GM23338 (cell line): Measurements from ENCODE around the gene TSC22D3. TPM values are rescaled to one million over a fixed set of nuclear protein-coding genes. Genes with fewer than 3 reads are reported as not detected.

Experiments
- ATAC-seq: fragments of 200-7000 bp; cut with Tn5 transposase; 3 replicates; pipeline ENCODE4 v1.9.1; 2020
- DNase-seq: peaks from one replicate; pipeline ENCODE4 v3.0.0-alpha.2; 2015; ENCODE audit warnings: low spot score
- H2AFZ ChIP-seq: fragments of 200-600 bp; sonication (generic); 2 replicates; pipeline ENCODE4 v1.8.0; 2016; ENCODE audit warnings: antibody characterized with exemption, mild to moderate bottlenecking, moderate library complexity
- H3F3A ChIP-seq: fragments of 200-600 bp; sonication (generic); replicated peaks from 2 replicates; pipeline ENCODE4 v1.8.0; 2017; ENCODE audit warnings: antibody characterized with exemption, mixed run types, low read depth
- H3K27ac ChIP-seq: fragments of 200-600 bp; sonication (generic); 2 replicates; pipeline ENCODE4 v1.6.1; 2016; ENCODE audit warnings: low read depth
- H3K27me3 ChIP-seq: fragments of 200-600 bp; sonication (generic); 2 replicates; pipeline ENCODE4 v1.8.0; 2016; ENCODE audit warnings: mild to moderate bottlenecking, mixed run types, moderate library complexity; ENCODE audit not compliant: insufficient read depth
- H3K36me3 ChIP-seq: fragments of 200-600 bp; sonication (generic); 2 replicates; pipeline ENCODE4 v1.8.0; 2016; ENCODE audit warnings: mild to moderate bottlenecking; ENCODE audit not compliant: insufficient read depth
- H3K4me1 ChIP-seq: fragments of 200-600 bp; sonication (generic); 2 replicates; pipeline ENCODE4 v1.8.0; 2016; ENCODE audit warnings: mild to moderate bottlenecking, moderate library complexity; ENCODE audit not compliant: insufficient read depth
- H3K4me2 ChIP-seq: fragments of 200-600 bp; sonication (generic); 2 replicates; pipeline ENCODE4 v1.7.1; 2017; ENCODE audit warnings: mixed run types
- H3K4me3 ChIP-seq: fragments of 200-600 bp; sonication (generic); 2 replicates; pipeline ENCODE4 v1.6.1; 2016; ENCODE audit warnings: mixed run types
- H3K79me2 ChIP-seq: fragments of 200-600 bp; sonication (generic); replicated peaks from 2 replicates; pipeline ENCODE4 v1.8.0; 2017; ENCODE audit warnings: mild to moderate bottlenecking; ENCODE audit not compliant: insufficient read depth
- H3K9me2 ChIP-seq: fragments of 200-600 bp; sonication (generic); 2 replicates; pipeline ENCODE4 v1.8.0; 2017; ENCODE audit not compliant: insufficient read depth
- H4K20me1 ChIP-seq: fragments of 200-600 bp; sonication (generic); replicated peaks from 2 replicates; pipeline ENCODE4 v1.8.0; 2017; ENCODE audit warnings: mild to moderate bottlenecking; ENCODE audit not compliant: insufficient read depth
- H3K27ac Mint-ChIP-seq: 2 replicates; pipeline ENCODE4 v1.8.0; 2020; ENCODE audit warnings: inconsistent platforms, mild to moderate bottlenecking, moderate library complexity, mixed read lengths
- H3K27me3 Mint-ChIP-seq: 3 replicates; pipeline ENCODE4 v1.8.0; 2022; ENCODE audit warnings: low read depth, mild to moderate bottlenecking, moderate library complexity, mixed read lengths, inconsistent platforms; ENCODE audit not compliant: insufficient read depth, poor library complexity
- H3K36me3 Mint-ChIP-seq: 3 replicates; pipeline ENCODE4 v1.8.0; 2021; ENCODE audit warnings: low read depth, mild to moderate bottlenecking, inconsistent platforms, moderate library complexity, mixed read lengths
- H3K4me1 Mint-ChIP-seq: 3 replicates; pipeline ENCODE4 v1.8.0; 2020; ENCODE audit warnings: mild to moderate bottlenecking, inconsistent platforms, mixed read lengths
- H3K4me3 Mint-ChIP-seq: 3 replicates; pipeline ENCODE4 v1.8.0; 2021; ENCODE audit warnings: moderate library complexity, mild to moderate bottlenecking, inconsistent platforms, mixed read lengths
- H3K9me3 Mint-ChIP-seq: 3 replicates; pipeline ENCODE4 v1.8.0; 2020; ENCODE audit warnings: moderate library complexity, mild to moderate bottlenecking, inconsistent platforms, mixed read lengths
- CREB1 ChIP-seq: fragments of 250-450 bp; sonication (Bioruptor Pico); IDR thresholded peaks from 2 replicates; pipeline ENCODE4 v1.5.0; 2020; ENCODE audit warnings: low read depth, mild to moderate bottlenecking, moderate library complexity
- CTCF ChIP-seq, 2 experiments: fragments of 200-600 bp in 1 of 2; sonication (generic) in 1 of 2; conservative IDR thresholded peaks; 2 replicates each; pipeline versions ENCODE4 v1.5.1 to v1.6.1; 2016 to 2017; ENCODE audit warnings: antibody characterized with exemption in 2 of 2, low read depth in 2 of 2, mild to moderate bottlenecking in 2 of 2, moderate library complexity in 1 of 2
- ETS1 ChIP-seq: IDR thresholded peaks from 2 replicates; pipeline ENCODE4 v1.6.1; 2016; ENCODE audit warnings: antibody characterized with exemption
- EZH2 ChIP-seq: fragments of 200-600 bp; sonication (generic); IDR thresholded peaks from one replicate; pipeline ENCODE4 v1.8.0; 2017; ENCODE audit warnings: antibody characterized with exemption, mild to moderate bottlenecking, low read depth; ENCODE audit not compliant: unreplicated experiment
- EZH2phosphoT487 ChIP-seq: fragments of 200-600 bp; sonication (generic); IDR thresholded peaks from one replicate; pipeline ENCODE4 v1.8.1; 2018; ENCODE audit warnings: antibody characterized with exemption; ENCODE audit not compliant: unreplicated experiment
- JUNB ChIP-seq: IDR thresholded peaks from one replicate; pipeline ENCODE4 v1.6.1; 2016; ENCODE audit warnings: antibody characterized with exemption; ENCODE audit not compliant: unreplicated experiment
- NANOG ChIP-seq: IDR thresholded peaks from 2 replicates; pipeline ENCODE4 v1.6.1; 2016; ENCODE audit warnings: antibody characterized with exemption, borderline replicate concordance
- POLR2AphosphoS5 ChIP-seq: IDR thresholded peaks from 2 replicates; pipeline ENCODE4 v1.6.1; 2016; ENCODE audit warnings: antibody characterized with exemption, low read depth
- REST ChIP-seq: IDR thresholded peaks from one replicate; pipeline ENCODE4 v1.6.1; 2018; ENCODE audit warnings: antibody characterized with exemption; ENCODE audit not compliant: unreplicated experiment
- STAT1 ChIP-seq: IDR thresholded peaks from one replicate; pipeline ENCODE4 v1.6.1; 2016; ENCODE audit warnings: antibody characterized with exemption; ENCODE audit not compliant: unreplicated experiment
- ZNF114 ChIP-seq: fragments of 250-450 bp; sonication (Bioruptor Pico); IDR thresholded peaks from 2 replicates; pipeline ENCODE4 v1.5.0; 2020; ENCODE audit warnings: mild to moderate bottlenecking, moderate library complexity
- ZNF331 ChIP-seq: fragments of 250-450 bp; sonication (Bioruptor Pico); IDR thresholded peaks from 2 replicates; pipeline ENCODE4 v1.5.0; 2020; ENCODE audit warnings: low read depth, mild to moderate bottlenecking, moderate library complexity
- polyA plus RNA-seq: library from polyadenylated mRNA; unstranded; fragments of >200 nt; fragmentation: Nextera tagmentation; extraction: Ambion mirVana; gene quantifications from 2 replicates; pipeline ENCODE4 v1.2.1, GENCODE V29; 2016
- total RNA-seq: library from RNA; depleted of rRNA; stranded (reverse); fragments of >200 nt; shearing (Covaris generic); gene quantifications from 2 replicates; pipeline ENCODE4 v1.2.3, GENCODE V29; 2014

TSC22D3 gene
- total and polyA plus RNA-seq, 2 experiments from 2014 or later: 12.6 to 20.0 TPM

GRCh38 chrX:107682256-107682655 is 93.3 kb downstream of the TSC22D3 start:
- no peaks in the 10 kb centered on the region for H3K9me3 Mint-ChIP-seq

GRCh38 chrX:107678957-107679740 is 96.4 kb downstream of the TSC22D3 start:
- H3K9me2 ChIP-seq: no peaks in the 10 kb centered on the region
- no peaks in the 10 kb centered on the region for H3K27me3 ChIP-seq
- H3K79me2 ChIP-seq: no peaks in the 10 kb centered on the region
- H3K4me3 ChIP-seq: no peak overlapping the region
- no peaks in the 10 kb centered on the region for H3F3A ChIP-seq
- ATAC-seq (no peak), DNase-seq (no peak)
- Mint-ChIP-seq H3K4me1 (peaks cover 16% of the 10 kb centered on the region), H3K36me3 (no peaks in the 10 kb centered on the region), H3K27me3 (peaks cover 8% of the 10 kb centered on the region), H3K27ac (no peak overlapping the region), H3K9me3 (no peaks in the 10 kb centered on the region), H3K4me3 (no peak overlapping the region)
- H3K4me2 ChIP-seq: no peak overlapping the region
- peaks cover 11% of the 10 kb centered on the region; the same call in 1 of the 2 replicates for H3K4me1 ChIP-seq
- no peak overlapping the region for H2AFZ ChIP-seq
- no peaks in the 10 kb centered on the region for H4K20me1 ChIP-seq
- no peaks in the 10 kb centered on the region for H3K36me3 ChIP-seq
- H3K27ac ChIP-seq: no peak overlapping the region
- TF ChIP-seq STAT1 (no peak), ZNF114 (no peak), NANOG (no peak), JUNB (no peak), ZNF331 (CRISPR knock-in tag) (no peak), EZH2 (no peak), REST (no peak), EZH2phosphoT487 (no peak), ETS1 (no peak), CREB1 (CRISPR knock-in tag) (no peak), CTCF (conservative IDR thresholded peaks at IDR 0.05; ENCODE audit: low read depth in 2 of 2) (no peak), POLR2AphosphoS5 (no peak)

More at GRCh38 chrX:107682256-107682655, 93.3 kb downstream of the TSC22D3 start:
- ATAC-seq: no peak
- Histone ChIP-seq H3K4me1 (no peaks in the 10 kb centered on the region), H3K4me3 (no peak overlapping the region), H3K9me2 (no peaks in the 10 kb centered on the region), H3K79me2 (no peaks in the 10 kb centered on the region), H3K4me2 (no peak overlapping the region), H3K27me3 (no peaks in the 10 kb centered on the region), H3F3A (no peaks in the 10 kb centered on the region), H2AFZ (no peak overlapping the region), H3K27ac (no peak overlapping the region), H3K36me3 (no peaks in the 10 kb centered on the region), H4K20me1 (no peaks in the 10 kb centered on the region)
- H3K36me3 Mint-ChIP-seq: no peaks in the 10 kb centered on the region
- TF ChIP-seq JUNB: no peak
- TF ChIP-seq ETS1: no peak
- no peak overlapping the region for H3K27ac Mint-ChIP-seq
- H3K27me3 Mint-ChIP-seq: peaks cover 6% of the 10 kb centered on the region
- no peak overlapping the region for H3K4me3 Mint-ChIP-seq
- DNase-seq: no peak
- no peaks in the 10 kb centered on the region for H3K4me1 Mint-ChIP-seq
